HL-60/S4 treated with phorbol 12-myristate 13-acetate at 8.2 ng/mL for 4 days and 3 days (cell line): ENCODE results near the gene PCDHGA1.

Source experiments
- in situ Hi-C: fragments of 300-500 bp; cut with MboI; formaldehyde crosslinking; loops from 2 replicates; pipeline ENCODE4 v1.15.0; 2022; ENCODE audit warnings: low sequenced_read_pairs

The PCDHGA1 gene

DNA sequence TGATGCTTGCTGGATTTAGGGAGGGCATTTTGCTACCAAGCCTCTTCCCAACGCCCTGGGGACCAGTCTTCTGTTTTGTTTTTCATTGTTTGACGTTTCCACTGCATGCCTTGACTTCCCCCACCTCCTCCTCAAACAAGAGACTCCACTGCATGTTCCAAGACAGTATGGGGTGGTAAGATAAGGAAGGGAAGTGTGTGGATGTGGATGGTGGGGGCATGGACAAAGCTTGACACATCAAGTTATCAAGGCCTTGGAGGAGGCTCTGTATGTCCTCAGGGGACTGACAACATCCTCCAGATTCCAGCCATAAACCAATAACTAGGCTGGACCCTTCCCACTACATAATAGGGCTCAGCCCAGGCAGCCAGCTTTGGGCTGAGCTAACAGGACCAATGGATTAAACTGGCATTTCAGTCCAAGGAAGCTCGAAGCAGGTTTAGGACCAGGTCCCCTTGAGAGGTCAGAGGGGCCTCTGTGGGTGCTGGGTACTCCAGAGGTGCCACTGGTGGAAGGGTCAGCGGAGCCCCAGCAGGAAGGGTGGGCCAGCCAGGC lies 181.5 kb downstream of the PCDHGA1 start:
- in situ Hi-C loops = no loop called here

DNA sequence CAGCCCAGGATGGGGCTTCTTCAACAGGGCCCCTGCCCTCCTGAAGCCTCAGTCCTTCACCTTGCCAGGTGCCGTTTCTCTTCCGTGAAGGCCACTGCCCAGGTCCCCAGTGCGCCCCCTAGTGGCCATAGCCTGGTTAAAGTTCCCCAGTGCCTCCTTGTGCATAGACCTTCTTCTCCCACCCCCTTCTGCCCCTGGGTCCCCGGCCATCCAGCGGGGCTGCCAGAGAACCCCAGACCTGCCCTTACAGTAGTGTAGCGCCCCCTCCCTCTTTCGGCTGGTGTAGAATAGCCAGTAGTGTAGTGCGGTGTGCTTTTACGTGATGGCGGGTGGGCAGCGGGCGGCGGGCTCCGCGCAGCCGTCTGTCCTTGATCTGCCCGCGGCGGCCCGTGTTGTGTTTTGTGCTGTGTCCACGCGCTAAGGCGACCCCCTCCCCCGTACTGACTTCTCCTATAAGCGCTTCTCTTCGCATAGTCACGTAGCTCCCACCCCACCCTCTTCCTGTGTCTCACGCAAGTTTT lies 182.1 kb downstream of the PCDHGA1 start:
- in situ Hi-C loops = no loop called here

- in situ Hi-C loops = no loop called here
Observed at GRCh38 chr5:141512911-141513626, 182.8 kb downstream of the PCDHGA1 start.

DNA sequence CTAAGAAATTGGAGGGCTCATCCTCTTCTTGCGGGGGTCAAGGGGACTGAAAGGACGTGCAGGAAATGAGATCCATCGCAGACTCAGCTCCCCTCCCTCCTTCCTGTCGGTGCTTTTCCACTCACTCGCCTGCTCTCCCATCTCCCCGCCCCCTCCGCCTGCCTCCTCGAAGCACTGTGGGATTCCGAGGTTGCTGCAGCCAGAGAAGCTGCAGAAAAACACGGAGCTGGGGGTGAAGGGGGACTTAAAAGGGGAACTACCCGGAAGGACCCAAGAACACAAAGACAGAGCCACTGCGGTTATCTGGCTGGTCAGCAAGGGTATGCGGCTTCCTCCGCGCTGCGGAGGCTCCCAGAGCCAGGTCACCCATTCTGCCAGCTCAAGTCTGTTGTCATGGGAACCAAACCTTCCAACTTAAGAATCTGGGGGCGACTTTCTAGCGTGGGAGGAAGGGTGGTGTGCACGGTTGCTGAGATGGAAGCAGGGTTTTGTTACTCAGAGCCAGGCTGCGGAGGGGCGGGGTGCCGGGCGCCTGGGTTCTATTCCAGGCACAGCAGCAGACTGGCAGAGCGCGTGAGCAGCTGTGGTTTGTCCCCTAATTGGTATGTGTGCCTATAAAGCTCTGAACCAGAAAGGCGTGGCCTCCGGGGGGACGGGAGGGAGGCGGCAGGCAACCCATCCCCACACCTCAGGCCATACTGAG lies 183.5 kb downstream of the PCDHGA1 start:
- in situ Hi-C loops = no loop called here

- in situ Hi-C loops = no loop called here
Observed at GRCh38 chr5:141514330-141515133, 184.2 kb downstream of the PCDHGA1 start.

- in situ Hi-C loops = no loop called here
Observed at GRCh38 chr5:141515141-141515540, 184.8 kb downstream of the PCDHGA1 start.

DNA sequence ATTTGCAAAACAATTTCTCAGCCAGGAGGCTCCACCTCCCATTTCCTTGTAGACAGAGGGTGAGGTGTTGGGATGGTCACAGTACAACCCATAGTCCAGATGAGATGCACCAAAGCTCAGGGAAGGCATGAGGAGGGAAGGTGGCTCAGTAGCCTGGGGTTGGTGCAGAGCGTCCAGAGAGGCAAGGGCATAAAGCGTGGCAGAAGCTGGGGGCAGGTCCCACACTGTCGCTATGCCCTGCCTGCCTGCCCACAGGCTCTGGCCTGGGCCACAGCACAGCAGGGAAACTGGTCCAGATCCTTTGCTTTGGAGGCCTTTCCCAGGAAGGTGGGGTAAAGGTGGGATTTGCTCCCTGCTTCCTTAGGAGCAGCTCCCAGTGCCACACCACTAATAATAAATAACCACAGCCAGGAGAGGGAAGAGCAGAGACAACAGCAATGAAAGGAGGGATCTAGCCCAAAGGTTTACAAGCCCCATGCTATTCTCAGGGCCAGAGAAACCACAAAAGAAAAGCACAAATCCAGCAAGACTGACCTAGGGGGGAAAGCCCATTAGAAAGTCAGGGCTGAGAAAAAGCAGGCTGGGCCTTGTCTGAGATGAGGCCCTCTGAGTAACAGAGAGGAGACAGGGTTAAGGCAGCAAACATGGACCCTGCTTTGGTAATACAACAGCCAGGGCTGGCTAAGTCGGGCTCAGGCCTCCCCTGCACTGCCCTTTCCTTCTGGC lies 185.8 kb downstream of the PCDHGA1 start:
- in situ Hi-C loops = no loop called here

GRCh38 chr5:141516672-141517025 lies 186.3 kb downstream of the PCDHGA1 start:
- in situ Hi-C loops = no loop called here

GRCh38 chr5:141517312-141517711 lies 187.0 kb downstream of the PCDHGA1 start:
- in situ Hi-C loops = no loop called here

DNA sequence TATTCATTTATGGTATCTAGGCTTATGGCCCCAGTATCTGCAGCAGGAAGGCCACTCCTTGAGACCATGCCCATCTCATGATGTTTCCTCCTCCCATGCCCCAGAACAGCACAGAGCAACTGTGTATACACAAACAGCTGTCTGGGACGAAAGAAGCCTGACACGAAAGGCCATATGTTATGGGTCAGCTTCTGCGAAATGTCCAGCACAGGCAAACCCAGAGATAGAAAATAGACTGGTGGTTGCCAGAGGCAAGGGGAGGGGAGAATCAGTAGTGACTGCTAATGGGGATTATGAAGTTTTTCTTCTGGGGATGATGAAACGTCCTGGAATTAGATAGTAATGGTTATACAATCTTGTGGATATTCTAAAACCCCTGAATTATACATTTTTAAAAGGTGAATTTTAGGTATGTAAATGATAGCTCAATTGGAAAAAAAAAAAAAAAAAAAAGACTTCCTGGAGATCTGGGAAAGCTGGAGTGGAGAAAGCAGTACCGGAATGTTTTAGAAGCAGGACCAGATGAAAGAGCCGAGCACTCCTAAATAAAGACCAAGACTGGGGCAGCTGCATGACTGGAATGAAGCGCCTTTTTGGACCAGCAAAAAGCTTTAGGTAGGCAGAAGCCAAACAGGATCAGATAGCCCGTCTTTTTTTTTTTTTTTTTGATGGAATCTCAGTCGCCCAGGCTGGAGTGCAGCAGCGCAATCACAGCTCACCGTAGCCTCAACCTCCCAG lies 187.7 kb downstream of the PCDHGA1 start:
- in situ Hi-C loops = no loop called here

GRCh38 chr5:141518618-141519015 lies 188.3 kb downstream of the PCDHGA1 start:
- in situ Hi-C loops = no loop called here

- in situ Hi-C loops = loop anchor here (10.0 kb wide), 1 partner anchor 105 kb away; the partner anchor contains the start of genes PCDHGA10 and PCDHGB7
Observed at GRCh38 chr5:141519605-141520565, 189.6 kb downstream of the PCDHGA1 start.

DNA sequence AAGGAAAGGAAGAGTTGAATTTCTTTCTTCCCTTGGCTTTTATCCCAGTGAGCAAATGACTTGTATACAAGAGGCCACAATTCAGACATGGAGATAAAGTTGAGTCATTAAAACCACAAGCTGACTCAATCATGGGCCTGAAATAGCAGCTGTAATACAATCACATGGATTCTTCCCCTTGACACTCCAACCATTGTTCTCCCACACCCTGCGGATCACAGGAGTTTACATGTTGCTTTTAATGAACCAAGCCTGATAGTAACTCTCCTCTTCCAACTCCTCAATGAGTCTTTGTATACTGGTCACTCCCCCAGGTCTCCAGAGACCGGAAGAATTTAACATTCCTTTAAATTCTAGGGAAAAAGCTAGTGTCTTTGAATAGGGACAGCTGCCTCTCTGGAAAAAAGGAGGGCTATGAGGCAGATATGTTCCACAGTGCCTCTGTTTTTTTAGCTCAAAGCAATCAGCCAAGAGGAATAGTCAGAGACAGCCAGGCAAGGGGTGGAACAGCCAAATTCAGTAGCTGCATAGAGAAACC lies 191.0 kb downstream of the PCDHGA1 start:
- in situ Hi-C loops = loop anchor here (10.0 kb wide), 1 partner anchor 107 kb away; the partner anchor contains the start of genes PCDHGA10 and PCDHGB7

- in situ Hi-C loops = loop anchor here (10.0 kb wide), 1 partner anchor 108 kb away; the partner anchor contains the start of genes PCDHGA10 and PCDHGB7
Observed at GRCh38 chr5:141522301-141522700, 192.0 kb downstream of the PCDHGA1 start.

DNA sequence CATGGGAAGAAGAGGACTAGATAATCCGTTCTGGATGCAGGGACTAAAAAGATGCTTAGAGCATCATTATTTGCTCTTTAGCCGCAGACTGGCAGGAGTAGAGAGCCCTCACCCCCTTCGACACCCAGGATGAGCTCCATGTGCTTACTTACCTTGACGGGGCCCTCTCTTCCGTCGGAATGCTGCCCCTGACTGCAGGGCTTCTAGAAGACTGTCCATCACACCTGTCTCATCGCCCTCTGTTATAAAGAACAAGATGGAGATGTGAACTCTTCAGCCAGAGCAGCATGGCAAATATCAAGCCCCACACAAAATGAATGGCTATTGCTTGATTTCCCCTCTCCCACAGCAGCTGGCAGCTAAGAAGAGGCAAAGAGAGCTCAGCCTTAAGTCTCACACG lies 193.7 kb downstream of the PCDHGA1 start:
- in situ Hi-C loops = loop anchor here (10.0 kb wide), 1 partner anchor 109 kb away; the partner anchor contains the start of genes PCDHGA10 and PCDHGB7

DNA sequence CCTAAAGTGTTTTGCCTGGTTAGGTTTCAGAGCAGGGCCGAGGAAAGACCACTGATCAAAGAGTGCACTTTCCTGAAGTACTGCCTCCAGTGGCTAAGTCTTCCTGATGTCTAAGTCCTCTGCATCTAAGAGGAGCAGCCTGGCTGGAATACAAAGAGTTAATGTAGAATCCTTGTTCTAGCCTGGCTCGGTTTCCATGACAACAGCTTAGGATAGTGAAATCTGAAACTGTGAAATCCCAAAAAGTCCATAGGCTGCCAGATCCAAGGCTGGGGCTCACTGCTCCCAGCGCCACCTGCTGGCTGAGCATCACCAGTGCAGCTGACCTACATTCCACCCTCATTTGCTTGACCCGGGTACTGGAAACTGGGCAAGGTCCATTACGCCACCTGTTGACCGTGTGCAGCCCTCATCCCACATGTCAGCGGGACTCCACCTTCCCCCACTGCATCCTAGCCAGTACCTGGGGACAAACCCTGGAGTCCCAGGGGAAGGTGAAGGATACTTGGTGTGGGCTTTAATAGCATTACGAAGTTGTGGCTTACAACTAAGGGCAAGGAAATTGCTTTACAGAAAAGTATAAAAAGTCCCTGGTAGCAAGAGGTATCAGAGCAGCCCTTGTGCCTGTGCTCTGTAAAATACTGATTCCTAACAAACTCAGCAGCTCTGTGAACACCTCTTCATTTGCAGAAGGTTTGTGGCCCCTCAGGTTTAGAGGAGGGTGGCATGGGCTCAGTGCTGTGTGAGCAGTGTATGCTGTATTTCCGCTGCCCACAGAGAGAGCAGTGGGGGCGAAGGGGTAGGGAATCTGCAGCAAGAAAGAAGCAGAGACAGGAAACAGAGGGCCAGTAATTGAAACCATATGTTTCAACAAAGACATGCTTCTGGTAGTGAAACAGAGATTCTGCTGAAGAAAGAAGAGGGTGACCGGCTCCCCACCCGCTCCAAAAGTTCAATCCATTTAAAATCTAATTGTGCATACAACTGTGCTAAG lies 194.6 kb downstream of the PCDHGA1 start:
- in situ Hi-C loops = loop anchor here (10.0 kb wide), 1 partner anchor 110 kb away; the partner anchor contains the start of genes PCDHGA10 and PCDHGB7

- in situ Hi-C loops = loop anchor here (10.0 kb wide), 1 partner anchor 111 kb away; the partner anchor contains the start of genes PCDHGA10 and PCDHGB7
Observed at GRCh38 chr5:141525653-141526052, 195.3 kb downstream of the PCDHGA1 start.
